ENCODE results near the gene PRKN. TPM values are rescaled to one million over a fixed set of nuclear protein-coding genes. Genes with fewer than 3 reads are reported as not detected.

The PRKN gene
- total and polyA plus RNA-seq, 2 donors (not counting 3 experiments of a cell fraction or from before 2014, with no cell fraction given) = 0.06 TPM; not detected in 1

- no peak overlapping the region for H3K4me2 ChIP-seq (ENCODE audit: insufficient read depth, low read length)
- no peak for TF ChIP-seq EZH2 (IDR thresholded peaks at IDR 0.05; ENCODE audit: borderline replicate concordance, low read depth, low read length, severe bottlenecking)
- TF ChIP-seq JUN (IDR thresholded peaks at IDR 0.05; ENCODE audit: borderline replicate concordance, insufficient read depth, insufficient read length, low read depth) = no peak
- no peak for TF ChIP-seq CTCF (IDR thresholded peaks at IDR 0.05; ENCODE audit: extremely low read depth in 1 of 2, insufficient read depth in 1 of 2, low read depth in 1 of 2, low read length in 2 of 2)
- TF ChIP-seq POLR2AphosphoS5 (IDR thresholded peaks at IDR 0.05; ENCODE audit: insufficient read depth, low read depth, low read length) = no peak
- no peak for TF ChIP-seq GATA2 (IDR thresholded peaks at IDR 0.05; ENCODE audit: insufficient read depth, insufficient read length, low read depth, low read length)
- no peak for TF ChIP-seq FOS (IDR thresholded peaks at IDR 0.05; ENCODE audit: borderline replicate concordance, insufficient read depth, low read length)
- TF ChIP-seq MYC (IDR thresholded peaks at IDR 0.05; ENCODE audit: low read depth, low read length) = no peak
- TF ChIP-seq POLR2A (IDR thresholded peaks at IDR 0.05; ENCODE audit: low read depth, low read length) = no peak
- no peak for TF ChIP-seq MAX (IDR thresholded peaks at IDR 0.05; ENCODE audit: insufficient read depth, insufficient read length)
- H3K4me3 ChIP-seq (replicated peaks in 1 of 3; ENCODE audit: insufficient read depth in 1 of 3, low read depth in 1 of 3, low read length in 3 of 3) = no peak overlapping the region
- no peaks in the 10 kb centered on the region for H3K9me3 ChIP-seq (replicated peaks; ENCODE audit: control insufficient read depth, insufficient read depth, low read length)
- dilution Hi-C loops (cut with MboI; ENCODE audit: extremely low pct_ligation_motif_present, low sequenced_read_pairs) (no loop called here), intact Hi-C loops (cut with micrococcal nuclease) (no loop called here)
- no peaks in the 10 kb centered on the region for H3K79me2 ChIP-seq (ENCODE audit: control insufficient read depth, insufficient read depth, low read length)
- ChIA-PET CTCF (no interaction called here), POLR2A (no interaction called here)
- no peak overlapping the region for H2AFZ ChIP-seq (ENCODE audit: low read depth, low read length)
- H3K4me1 ChIP-seq (ENCODE audit: control insufficient read depth, extremely low read depth, insufficient read depth, low read length) = peaks cover 10% of the 10 kb centered on the region
- DNase-seq (ENCODE audit: low read depth, low spot score) (no peak), FAIRE-seq (no peak)
- H3K27ac ChIP-seq (ENCODE audit: insufficient read depth, low read depth, low read length) = no peak overlapping the region
- BruUV-seq (replicated peaks) = no TSS peak
- H3K9ac ChIP-seq (replicated peaks; ENCODE audit: extremely low read depth, insufficient read depth, low read length) = no peak overlapping the region
- H3K9me1 ChIP-seq (replicated peaks; ENCODE audit: control insufficient read depth, extremely low read depth, insufficient read depth, low read length) = no peaks in the 10 kb centered on the region
- no peaks in the 10 kb centered on the region for H3K27me3 ChIP-seq (ENCODE audit: control insufficient read depth in 2 of 2, insufficient read depth in 2 of 2, low read length in 2 of 2)
- H4K20me1 ChIP-seq (replicated peaks; ENCODE audit: control insufficient read depth, extremely low read depth, insufficient read depth, low read length) = no peaks in the 10 kb centered on the region
- H3K36me3 ChIP-seq (ENCODE audit: control insufficient read depth in 2 of 2, extremely low read depth in 1 of 2, insufficient read depth in 2 of 2, low read length in 2 of 2) = no peaks in the 10 kb centered on the region
These were observed 809.9 kb downstream of the PRKN start for GRCh38 chr6:161917645-161918044.

Measured in endothelial cell of umbilical vein (primary cell).